ENCODE data around the gene GFPT1. TPM values are rescaled to one million over a fixed set of nuclear protein-coding genes. Genes with fewer than 3 reads are reported as not detected.

Gene GFPT1
- total RNA-seq, 1 donor from 2014 or later: 52.7 TPM

DNA sequence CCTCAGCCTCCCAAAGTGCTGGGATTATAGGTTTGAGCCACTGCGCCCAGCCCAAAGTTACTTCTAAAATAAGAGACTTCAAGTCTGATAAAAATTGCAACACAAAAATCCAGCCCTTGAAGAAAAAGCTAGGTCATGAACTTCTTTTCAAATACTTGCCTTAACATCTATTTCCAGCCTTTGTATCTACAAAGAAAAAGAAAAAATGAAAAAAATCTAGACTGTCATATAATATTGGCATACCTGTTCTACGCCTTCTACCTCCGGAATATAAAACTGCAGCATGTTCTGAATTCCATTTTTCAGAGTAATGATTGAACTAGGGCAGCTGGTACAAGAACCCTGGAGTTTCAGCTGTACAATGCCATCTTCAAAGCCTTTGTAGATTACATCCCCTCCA is 13.1 kb upstream of the GFPT1 start:
- H3K9me3 Mint-ChIP-seq: peaks cover 11% of the 10 kb centered on the region
- H3K4me1 Mint-ChIP-seq: no peaks in the 10 kb centered on the region
- no peaks in the 10 kb centered on the region for H3K27me3 Mint-ChIP-seq (ENCODE audit: low read depth)
- H3K36me3 Mint-ChIP-seq: peaks cover 41% of the 10 kb centered on the region
- no peak for DNase-seq (ENCODE audit: low spot score in 2 of 2, unreplicated experiment in 2 of 2)
- H3K4me3 Mint-ChIP-seq: no peak overlapping the region
- no peak overlapping the region for H3K27ac Mint-ChIP-seq
- TF ChIP-seq, protein P1, sequence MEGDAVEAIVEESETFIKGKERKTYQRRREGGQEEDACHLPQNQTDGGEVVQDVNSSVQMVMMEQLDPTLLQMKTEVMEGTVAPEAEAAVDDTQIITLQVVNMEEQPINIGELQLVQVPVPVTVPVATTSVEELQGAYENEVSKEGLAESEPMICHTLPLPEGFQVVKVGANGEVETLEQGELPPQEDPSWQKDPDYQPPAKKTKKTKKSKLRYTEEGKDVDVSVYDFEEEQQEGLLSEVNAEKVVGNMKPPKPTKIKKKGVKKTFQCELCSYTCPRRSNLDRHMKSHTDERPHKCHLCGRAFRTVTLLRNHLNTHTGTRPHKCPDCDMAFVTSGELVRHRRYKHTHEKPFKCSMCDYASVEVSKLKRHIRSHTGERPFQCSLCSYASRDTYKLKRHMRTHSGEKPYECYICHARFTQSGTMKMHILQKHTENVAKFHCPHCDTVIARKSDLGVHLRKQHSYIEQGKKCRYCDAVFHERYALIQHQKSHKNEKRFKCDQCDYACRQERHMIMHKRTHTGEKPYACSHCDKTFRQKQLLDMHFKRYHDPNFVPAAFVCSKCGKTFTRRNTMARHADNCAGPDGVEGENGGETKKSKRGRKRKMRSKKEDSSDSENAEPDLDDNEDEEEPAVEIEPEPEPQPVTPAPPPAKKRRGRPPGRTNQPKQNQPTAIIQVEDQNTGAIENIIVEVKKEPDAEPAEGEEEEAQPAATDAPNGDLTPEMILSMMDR (IDR thresholded peaks at IDR 0.05; ENCODE audit: unreplicated experiment): no peak

DNA sequence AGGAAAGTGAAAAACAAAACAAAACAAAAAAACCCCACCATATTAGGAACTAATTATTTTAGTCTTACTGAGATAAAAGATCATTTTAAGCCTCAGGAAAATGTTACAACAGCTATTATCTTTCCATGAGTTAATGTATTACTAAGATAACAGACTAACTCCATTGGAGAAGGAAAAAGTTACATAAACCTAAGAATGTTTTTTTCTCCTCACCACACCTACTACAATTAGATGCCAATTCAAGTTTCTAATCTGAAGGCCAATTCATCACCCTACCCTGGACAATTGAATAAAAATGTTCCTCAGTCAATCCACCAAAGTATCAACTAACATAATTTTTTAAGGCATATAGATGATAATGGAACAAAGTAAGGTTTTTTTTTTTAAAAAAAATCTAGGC is 10.2 kb upstream of the GFPT1 start:
- no peaks in the 10 kb centered on the region for H3K27me3 Mint-ChIP-seq (ENCODE audit: low read depth)
- H3K4me1 Mint-ChIP-seq: no peaks in the 10 kb centered on the region
- H3K4me3 Mint-ChIP-seq: no peak overlapping the region
- H3K27ac Mint-ChIP-seq: no peak overlapping the region
- H3K36me3 Mint-ChIP-seq: peaks cover 42% of the 10 kb centered on the region
- no peak for DNase-seq (ENCODE audit: low spot score in 2 of 2, unreplicated experiment in 2 of 2)
- TF ChIP-seq, protein P1 (IDR thresholded peaks at IDR 0.05; ENCODE audit: unreplicated experiment): no peak
- H3K9me3 Mint-ChIP-seq: no peaks in the 10 kb centered on the region

DNA sequence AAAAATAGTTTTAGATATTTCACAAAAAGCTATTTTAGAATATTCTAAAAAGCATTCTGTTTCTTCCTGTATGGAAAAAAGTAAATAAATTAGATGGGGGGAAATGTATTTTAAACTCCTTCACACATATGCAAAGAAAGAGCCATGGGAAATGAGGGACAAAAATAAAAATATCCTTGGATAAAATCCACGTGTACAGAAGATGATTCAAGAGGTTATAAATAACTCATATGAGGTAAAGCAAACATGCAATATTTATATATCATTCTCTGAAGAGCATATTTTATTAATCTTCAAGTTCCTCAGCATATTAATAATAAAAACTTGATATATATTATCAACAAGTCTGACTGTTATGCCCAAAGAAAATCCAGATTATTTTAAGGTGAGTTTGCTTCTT is 8.8 kb upstream of the GFPT1 start:
- Mint-ChIP-seq H3K27ac (no peak overlapping the region), H3K36me3 (peaks cover 39% of the 10 kb centered on the region), H3K9me3 (no peaks in the 10 kb centered on the region), H3K4me1 (no peaks in the 10 kb centered on the region), H3K27me3 (ENCODE audit: low read depth) (no peaks in the 10 kb centered on the region), H3K4me3 (no peak overlapping the region)
- TF ChIP-seq, protein P1 (IDR thresholded peaks at IDR 0.05; ENCODE audit: unreplicated experiment): no peak
- no peak for DNase-seq (ENCODE audit: low spot score in 2 of 2, unreplicated experiment in 2 of 2)

DNA sequence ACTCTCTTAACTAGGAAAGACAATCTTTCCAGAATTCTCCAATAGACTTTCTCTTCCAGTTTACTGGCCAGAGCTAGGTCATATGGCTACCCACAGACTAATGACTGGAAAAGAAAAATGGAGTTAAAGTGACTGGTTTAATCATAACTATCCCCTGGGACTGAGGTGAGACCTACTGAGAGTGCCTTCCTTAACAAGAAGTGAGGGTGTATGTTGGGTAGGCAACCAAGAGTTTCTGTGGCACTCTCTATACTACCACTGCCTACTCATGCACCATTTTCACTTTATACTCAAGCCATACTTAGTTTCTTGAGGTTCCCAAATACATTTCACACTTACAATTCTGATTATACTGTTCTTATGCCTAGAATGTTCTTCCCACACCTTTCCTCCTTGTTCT is 6.9 kb upstream of the GFPT1 start:
- H3K36me3 Mint-ChIP-seq: peaks cover 27% of the 10 kb centered on the region
- TF ChIP-seq, protein P1 (IDR thresholded peaks at IDR 0.05; ENCODE audit: unreplicated experiment): no peak
- no peak overlapping the region for H3K4me3 Mint-ChIP-seq
- H3K27ac Mint-ChIP-seq: no peak overlapping the region
- no peaks in the 10 kb centered on the region for H3K4me1 Mint-ChIP-seq
- no peaks in the 10 kb centered on the region for H3K27me3 Mint-ChIP-seq (ENCODE audit: low read depth)
- H3K9me3 Mint-ChIP-seq: no peaks in the 10 kb centered on the region
- DNase-seq (ENCODE audit: low spot score in 2 of 2, unreplicated experiment in 2 of 2): no peak

DNA sequence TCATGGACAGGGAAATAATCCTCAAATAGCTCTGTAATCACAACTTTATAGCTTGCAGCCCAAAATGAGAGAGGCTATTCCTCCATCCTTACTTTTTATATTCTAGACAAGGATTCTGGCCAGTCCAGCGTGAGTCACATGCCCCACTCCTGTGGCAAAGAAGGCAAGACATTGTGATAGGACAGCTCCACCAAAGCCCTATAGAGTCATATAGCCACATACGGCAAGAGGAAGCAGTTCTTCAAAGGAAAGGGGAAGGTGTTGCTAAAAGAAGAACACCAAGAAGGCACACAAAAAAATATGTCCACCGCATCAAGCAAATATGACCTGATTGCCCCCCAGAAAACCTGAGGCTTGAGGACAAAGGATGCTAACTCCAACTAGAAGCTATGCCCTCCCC is 3.4 kb upstream of the GFPT1 start:
- no peaks in the 10 kb centered on the region for H3K9me3 Mint-ChIP-seq
- H3K27me3 Mint-ChIP-seq (ENCODE audit: low read depth): no peaks in the 10 kb centered on the region
- H3K4me1 Mint-ChIP-seq: peaks cover 20% of the 10 kb centered on the region
- TF ChIP-seq, protein P1 (IDR thresholded peaks at IDR 0.05; ENCODE audit: unreplicated experiment): no peak
- peaks cover 16% of the 10 kb centered on the region for H3K36me3 Mint-ChIP-seq
- no peak overlapping the region for H3K27ac Mint-ChIP-seq
- DNase-seq (ENCODE audit: low spot score in 2 of 2, unreplicated experiment in 2 of 2): no peak
- no peak overlapping the region for H3K4me3 Mint-ChIP-seq

DNA sequence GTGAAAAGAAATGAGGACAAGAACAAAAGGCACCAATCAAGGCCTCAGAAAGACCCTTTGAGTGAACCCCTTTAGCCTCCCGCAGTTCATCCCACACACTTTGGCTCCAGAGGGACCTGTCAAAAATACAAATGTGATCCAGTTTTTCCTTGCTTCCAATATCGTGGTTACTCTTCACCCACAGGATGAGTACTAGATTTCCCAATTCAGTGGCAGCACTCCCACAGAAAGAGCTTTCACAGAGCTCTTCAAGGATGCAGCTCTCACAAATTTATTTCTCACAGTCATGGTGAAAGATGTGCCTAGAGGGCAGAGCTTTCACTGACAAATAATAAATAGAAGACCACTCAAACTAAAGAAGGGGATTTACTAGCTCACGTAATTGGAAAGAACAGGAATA is 3.0 kb upstream of the GFPT1 start:
- no peaks in the 10 kb centered on the region for H3K27me3 Mint-ChIP-seq (ENCODE audit: low read depth)
- peaks cover 21% of the 10 kb centered on the region for H3K4me1 Mint-ChIP-seq
- H3K27ac Mint-ChIP-seq: no peak overlapping the region
- no peaks in the 10 kb centered on the region for H3K9me3 Mint-ChIP-seq
- DNase-seq (ENCODE audit: low spot score in 2 of 2, unreplicated experiment in 2 of 2): no peak
- H3K4me3 Mint-ChIP-seq: no peak overlapping the region
- TF ChIP-seq, protein P1 (IDR thresholded peaks at IDR 0.05; ENCODE audit: unreplicated experiment): no peak
- H3K36me3 Mint-ChIP-seq: peaks cover 16% of the 10 kb centered on the region

All from mesothelial cell of epicardium (in vitro differentiated cells).